NCI-H1930 (cell line): ENCODE results near the gene CRYGS.
"Not testable (repeated sequence)": the region's sequence is repeated elsewhere in the genome, so short reads cannot be mapped to it uniquely, and the experiment has no call there.

Experiments used
- DNase-seq, 2 experiments: peaks; one replicate each; lab custom pipeline; 2025; lab: John Stamatoyannopoulos, UW

Gene CRYGS

DNA sequence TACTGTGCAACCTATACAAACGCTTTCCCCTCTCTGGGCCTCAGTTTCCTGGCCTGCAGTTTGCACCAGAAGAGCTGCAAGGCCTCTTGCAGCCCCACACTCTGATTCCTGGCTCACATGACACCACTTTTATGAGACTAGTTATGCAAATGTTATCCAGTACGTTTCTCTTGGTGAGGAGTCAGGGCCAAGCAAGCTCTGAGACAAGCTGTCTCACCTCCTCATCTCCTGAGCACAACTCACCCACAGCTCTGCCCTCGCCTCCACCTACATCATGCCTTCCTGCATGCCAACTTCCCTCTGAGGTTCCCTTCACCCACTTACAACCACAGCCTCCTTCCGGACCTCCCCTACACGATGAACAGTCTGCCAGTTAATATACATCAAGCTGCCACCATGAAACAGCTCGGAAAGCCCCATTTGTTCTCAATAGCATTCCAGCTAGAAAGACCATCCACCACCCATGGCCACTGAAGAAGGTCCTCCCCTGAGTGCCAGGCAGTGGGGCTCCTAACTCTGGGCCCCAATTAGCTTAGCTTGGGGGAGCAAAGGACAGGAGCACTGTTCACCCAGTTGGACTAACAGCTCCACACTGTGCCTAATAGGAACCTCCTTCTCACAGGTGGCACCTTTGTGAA lies 25.0 kb downstream of the CRYGS start:
- DNase-seq, result no peak

- no peak for DNase-seq
Measured at GRCh38 chr3:186517218-186517617, 27.0 kb downstream of the CRYGS start.

DNA sequence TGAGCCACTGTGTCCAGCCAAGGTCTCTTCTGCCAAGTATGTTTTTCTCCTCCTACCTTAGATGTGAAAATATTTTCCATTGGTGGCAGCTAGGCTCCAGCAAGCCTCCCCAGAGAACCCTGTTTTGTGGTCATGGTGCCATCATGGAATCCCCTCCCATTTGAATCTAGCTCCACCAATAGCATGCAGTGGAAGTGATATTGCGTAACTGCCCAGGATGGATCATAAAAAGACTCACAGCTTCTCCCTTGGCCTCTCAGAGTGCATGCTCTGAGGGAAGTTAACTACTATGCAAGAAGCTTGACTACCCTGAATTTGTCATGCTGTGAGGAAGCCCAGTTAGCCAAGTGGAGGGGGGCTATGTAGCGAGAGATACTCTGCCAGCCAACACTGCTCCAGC lies 27.5 kb downstream of the CRYGS start:
- no peak for DNase-seq

DNA sequence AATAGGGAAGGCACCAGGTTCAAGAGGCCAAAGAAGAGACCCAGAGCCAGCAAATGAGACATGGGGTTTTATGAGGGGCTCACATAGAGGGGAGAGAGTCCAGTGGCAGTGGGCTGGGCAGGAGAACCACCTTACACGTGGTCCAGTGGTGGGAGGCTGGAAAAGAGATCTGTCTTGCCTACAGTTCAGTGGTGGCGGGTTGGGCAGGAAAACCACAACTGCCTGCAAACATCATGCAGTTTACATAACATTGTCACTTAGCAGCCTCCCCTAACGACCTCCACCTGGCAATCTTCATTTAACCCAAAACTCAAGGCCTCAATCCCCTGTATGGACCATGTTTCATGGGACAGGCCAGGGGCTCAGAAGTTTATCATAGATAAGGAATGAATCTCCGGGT lies 29.1 kb downstream of the CRYGS start:
- no peak for DNase-seq

GRCh38 chr3:186514296-186515002 lies 29.7 kb downstream of the CRYGS start:
- no peak for DNase-seq

- no peak for DNase-seq
Measured at GRCh38 chr3:186513386-186513785, 30.8 kb downstream of the CRYGS start.

- DNase-seq, result no peak
Measured at GRCh38 chr3:186512570-186513302, 31.4 kb downstream of the CRYGS start.

- no peak for DNase-seq
Measured at GRCh38 chr3:186511702-186512101, 32.5 kb downstream of the CRYGS start.

- DNase-seq, result no peak
Measured at GRCh38 chr3:186511245-186511644, 32.9 kb downstream of the CRYGS start.

DNA sequence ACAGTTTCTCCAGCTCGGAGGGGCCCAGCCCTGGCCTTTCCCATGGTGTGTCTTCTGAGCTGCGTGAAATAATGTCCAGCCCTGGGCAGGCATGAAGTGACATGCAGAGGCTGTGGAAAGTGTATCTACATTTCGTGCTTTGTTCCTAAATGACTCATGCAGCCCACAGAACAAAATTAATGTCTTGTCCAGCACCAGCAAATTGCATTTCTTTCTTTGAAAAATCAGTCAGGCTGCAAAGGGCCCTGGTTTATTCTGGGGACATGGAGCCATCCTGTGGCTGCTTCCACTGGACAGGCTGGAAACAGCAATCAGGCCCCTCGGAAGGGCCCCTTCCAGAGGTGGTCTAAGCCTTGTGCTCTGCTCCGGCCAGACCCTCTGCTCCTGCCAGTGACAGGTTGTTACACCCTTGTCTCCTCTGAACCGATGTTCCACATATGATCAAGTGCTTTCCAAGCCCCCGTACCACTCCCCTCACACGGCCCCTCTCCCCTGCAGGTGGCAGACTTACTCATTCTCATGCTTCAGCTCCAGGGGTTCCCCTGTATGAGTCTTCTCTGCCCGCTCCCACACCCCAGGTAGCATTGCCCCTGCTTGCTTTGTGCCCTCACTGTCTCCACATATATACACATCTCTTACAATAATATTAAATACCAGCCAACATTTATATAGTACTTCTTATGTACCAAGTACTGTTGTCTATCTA lies 33.7 kb downstream of the CRYGS start:
- no peak for DNase-seq

DNA sequence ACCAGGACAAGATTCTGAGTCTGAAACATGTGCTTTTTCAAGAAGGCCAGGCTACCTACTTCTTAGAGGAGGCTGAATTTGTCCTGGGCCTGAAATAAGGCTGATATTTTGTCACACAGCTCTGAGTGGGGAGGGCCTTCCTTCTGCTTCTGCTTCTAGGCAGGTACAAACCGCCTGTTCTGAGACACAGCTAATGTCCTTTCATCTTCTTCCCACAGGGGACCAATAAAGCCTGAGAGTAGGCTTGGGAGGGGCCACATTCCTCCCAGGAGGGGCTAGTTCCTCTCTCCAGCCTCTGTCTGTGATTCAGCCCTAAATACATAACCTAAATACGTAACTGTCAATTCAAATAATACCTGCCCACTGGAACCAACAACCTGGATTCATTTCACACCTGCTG lies 34.8 kb downstream of the CRYGS start:
- DNase-seq, result peak in 1 of 2 experiments; percentile 46

DNA sequence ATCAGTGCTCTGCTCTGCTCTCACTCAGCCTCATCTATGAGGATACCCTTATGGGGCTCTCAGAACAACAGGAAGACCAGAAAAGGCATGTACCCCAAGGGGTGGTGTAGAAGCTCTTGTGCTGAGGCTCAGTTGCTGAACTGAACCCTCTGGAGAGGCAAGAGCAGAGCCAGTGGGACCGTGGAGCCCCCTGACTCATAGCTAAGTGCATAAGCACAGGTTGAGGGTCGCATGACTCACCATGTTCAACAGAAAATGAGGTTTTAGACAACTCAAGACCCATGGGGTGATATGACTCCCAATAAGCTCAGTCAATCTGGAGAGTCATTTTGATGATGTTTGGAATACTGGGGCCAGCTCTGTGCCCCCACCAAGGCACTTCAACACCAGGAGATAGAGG lies 37.3 kb downstream of the CRYGS start:
- DNase-seq, result no peak

GRCh38 chr3:186506191-186506739 lies 37.9 kb downstream of the CRYGS start:
- DNase-seq, result no peak

DNA sequence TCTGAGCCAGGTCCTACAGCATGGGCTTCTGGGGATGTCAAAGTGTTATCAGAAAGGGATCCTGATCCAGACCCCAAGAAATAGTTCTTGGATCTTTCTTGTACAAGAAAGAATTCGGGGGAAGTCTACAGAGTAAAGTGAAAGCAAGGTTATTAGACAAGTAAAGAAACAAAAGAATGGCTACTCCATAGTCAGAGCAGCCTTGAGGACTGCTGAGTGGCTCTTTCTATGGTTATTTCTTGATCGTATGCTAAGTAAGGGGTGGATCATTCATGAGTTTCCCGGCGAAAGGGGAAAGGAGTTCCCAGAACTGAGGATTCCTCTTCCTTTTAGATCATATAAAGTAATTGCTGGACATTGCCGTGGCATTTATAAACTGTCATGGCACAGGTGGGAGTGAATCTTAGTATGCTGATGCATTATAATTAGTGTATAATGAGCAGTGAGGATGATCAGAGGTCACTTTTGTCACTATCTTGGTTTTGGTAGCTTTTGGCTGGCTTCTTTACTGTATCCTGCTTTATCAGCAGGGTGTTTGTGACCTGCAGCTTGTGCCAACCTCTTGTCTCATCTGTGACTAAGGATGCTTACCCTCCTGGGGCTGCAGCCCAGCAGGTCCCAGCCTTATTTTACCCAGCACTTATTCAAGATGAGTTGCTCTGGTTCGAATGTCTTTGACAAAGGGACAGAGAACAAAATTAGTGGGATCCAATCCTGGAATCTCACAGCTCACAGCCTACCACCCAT lies 41.0 kb downstream of the CRYGS start:
- no peak for DNase-seq

DNA sequence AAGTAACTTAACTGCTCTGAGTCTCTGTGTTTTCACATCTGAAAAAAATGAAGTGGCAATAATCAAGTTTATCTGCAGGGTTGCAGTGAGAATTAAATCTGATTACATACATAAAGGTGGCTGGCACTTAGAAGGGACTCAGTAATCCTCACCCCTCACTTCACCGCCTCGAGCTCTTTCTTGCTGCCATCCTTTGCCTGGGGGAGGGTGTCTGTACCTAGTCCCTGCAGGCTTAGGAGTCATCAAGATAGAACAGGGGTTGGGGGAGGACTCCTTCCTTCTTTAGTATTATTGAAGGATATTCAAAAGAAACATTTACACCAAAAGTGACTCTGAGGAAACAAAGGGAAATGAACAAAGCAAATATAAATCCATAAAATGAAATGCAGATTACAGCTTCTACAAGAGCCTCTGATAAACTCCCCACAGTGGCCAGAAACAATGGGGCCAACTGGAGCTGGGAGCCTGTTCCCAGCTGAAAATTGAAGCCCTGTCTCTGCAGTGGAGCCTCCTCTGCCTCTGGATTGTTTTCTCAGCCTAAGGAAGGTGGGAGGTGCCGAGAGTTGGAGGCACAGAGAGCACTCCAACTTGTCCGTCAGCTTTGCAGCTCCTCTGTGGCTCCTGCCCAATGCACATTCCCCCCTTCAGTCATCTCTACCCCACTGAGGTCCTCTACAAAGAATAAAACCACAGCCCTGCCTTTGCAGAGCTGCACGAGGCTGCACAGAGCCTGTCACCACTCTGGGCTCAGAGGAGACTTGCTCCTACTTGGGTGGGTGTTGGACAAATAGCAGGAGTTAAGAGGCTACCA lies 41.8 kb downstream of the CRYGS start:
- no peak for DNase-seq

DNA sequence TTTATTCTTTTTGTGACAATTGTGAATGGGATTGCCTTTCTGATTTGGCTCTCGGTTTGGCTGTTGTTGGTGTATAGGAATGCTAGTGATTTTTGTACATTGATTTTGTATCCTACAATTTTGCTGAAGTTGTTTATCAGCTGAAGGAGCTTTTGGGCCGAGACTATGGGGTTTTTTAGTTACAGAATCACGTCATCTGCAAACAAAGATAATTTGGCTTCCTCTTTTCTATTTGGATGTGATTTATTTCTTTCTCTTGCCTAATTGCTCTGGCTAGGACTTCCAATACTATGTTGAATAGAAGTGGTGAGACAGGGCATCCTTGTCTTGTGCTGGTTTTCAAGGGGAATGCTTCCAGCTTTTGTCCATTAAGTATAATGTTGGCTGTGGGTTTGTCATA lies 44.2 kb downstream of the CRYGS start:
- not testable (repeated sequence) for DNase-seq

GRCh38 chr3:186498022-186498421 lies 46.2 kb downstream of the CRYGS start:
- DNase-seq, result not testable (repeated sequence)

GRCh38 chr3:186497608-186498007 lies 46.6 kb downstream of the CRYGS start:
- no peak for DNase-seq

DNA sequence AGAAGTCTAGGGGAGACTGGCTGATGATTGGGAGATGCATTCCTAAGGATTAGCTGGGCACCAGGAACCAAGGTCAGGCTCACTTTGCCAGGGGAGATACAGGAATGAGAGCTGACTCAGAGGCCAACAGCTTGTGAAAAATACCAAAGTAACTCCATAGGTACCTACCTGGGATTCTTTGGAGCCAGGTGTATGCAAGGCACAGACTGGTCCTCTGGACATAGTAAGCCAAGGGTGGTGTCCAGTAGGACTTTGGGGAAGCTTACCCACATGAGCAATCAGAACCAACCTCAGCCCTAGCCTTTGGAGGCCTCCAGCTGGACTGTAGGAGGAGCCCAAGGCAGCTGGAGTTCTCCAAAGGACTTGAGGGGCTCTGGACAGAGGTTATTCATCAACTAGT lies 47.5 kb downstream of the CRYGS start:
- no peak for DNase-seq

DNA sequence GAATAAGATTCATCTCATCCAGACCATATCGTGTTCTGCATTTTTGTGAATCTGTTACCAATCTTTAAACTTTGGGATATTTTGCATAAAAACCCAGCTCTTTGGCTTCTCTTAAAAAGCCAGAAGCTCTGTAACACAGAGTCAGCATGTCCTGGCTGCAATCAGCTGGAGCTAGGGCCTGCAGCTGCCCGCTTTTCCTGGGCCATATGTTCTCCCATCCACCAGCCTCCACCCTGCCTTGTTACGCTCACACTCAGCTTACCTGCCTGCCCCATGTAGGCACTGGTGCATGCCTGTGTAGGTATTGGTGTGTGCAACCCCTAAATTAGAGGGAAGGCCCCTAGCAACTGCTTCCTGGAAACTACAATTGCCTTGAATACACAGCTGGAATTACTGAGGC lies 48.2 kb downstream of the CRYGS start:
- DNase-seq, result no peak
